ENCODE data around the gene IMPDH1. TPM values are rescaled to one million over a fixed set of nuclear protein-coding genes. Genes with fewer than 3 reads are reported as not detected.

Gene IMPDH1
- total RNA-seq, 1 donor, result 37.2 TPM

DNA sequence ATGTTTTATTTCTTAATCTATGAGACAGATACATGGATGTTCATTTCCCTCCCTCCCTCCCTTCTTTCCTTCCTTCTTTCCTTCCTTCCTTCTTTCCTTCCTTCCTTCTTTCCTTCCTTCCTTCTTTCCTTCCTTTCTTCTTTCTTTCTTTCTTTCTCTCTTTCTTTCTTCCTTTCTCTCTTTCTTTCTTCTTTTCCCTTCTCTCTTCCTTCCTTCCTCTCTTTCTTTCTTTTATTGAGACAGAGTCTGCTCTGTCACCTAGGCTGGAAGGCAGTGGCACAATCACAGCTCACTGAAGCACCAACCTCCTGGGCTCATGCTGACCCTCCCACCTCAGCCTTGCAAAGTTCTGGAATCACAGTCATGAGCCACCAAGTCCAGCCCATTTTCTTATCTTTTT, 42.8 kb downstream of the IMPDH1 start:
- TF ChIP-seq, protein P1, sequence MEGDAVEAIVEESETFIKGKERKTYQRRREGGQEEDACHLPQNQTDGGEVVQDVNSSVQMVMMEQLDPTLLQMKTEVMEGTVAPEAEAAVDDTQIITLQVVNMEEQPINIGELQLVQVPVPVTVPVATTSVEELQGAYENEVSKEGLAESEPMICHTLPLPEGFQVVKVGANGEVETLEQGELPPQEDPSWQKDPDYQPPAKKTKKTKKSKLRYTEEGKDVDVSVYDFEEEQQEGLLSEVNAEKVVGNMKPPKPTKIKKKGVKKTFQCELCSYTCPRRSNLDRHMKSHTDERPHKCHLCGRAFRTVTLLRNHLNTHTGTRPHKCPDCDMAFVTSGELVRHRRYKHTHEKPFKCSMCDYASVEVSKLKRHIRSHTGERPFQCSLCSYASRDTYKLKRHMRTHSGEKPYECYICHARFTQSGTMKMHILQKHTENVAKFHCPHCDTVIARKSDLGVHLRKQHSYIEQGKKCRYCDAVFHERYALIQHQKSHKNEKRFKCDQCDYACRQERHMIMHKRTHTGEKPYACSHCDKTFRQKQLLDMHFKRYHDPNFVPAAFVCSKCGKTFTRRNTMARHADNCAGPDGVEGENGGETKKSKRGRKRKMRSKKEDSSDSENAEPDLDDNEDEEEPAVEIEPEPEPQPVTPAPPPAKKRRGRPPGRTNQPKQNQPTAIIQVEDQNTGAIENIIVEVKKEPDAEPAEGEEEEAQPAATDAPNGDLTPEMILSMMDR (IDR thresholded peaks at IDR 0.05; ENCODE audit: insufficient read depth, low read length), result no peak
- DNase-seq (ENCODE audit: low read depth), result no peak
- H3K4me3 ChIP-seq (ENCODE audit: low read depth, low read length), result no peak overlapping the region

DNA sequence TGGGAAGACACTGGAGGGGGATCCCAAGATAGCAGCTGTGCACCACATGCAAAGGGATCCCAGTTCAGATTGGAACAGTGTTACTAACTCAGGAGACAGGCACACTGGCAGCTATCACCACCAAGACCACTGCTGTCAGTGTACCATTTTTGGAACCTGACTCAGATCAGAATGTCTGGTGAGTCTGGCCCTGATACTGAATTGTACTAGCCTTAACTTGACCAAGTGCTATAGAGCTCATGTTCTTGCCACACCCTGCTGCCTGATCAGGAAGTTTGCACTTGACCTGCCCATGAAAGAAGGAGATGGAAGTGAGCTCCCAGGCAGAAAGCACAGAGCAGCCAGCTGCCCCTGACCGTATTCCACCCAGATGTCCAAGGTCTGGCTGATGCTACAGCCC, 43.5 kb downstream of the IMPDH1 start:
- TF ChIP-seq, protein P1 (IDR thresholded peaks at IDR 0.05; ENCODE audit: insufficient read depth, low read length), result no peak
- DNase-seq (ENCODE audit: low read depth), result no peak
- H3K4me3 ChIP-seq (ENCODE audit: low read depth, low read length), result no peak overlapping the region

DNA sequence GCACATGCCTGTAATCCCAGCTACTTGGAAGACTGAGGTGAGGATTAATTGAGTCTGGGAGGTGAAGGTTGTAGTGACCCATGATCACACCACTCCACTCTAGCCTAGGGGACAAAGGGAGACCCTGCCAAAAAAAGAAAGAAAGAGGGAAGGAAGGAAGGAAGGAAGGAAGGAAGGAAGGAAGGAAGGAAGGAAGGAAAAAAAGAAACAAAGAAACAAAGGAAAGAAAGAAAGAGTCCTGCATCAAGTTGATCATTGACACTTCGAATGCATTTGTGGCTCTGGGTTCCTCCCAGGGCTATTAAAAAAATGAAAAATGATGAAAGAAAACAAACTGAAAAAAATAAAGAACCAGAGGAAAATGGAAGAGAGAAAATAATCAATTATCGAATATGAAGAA, 44.4 kb downstream of the IMPDH1 start:
- H3K4me3 ChIP-seq (ENCODE audit: low read depth, low read length), result no peak overlapping the region
- TF ChIP-seq, protein P1 (IDR thresholded peaks at IDR 0.05; ENCODE audit: insufficient read depth, low read length), result no peak
- DNase-seq (ENCODE audit: low read depth), result no peak

DNA sequence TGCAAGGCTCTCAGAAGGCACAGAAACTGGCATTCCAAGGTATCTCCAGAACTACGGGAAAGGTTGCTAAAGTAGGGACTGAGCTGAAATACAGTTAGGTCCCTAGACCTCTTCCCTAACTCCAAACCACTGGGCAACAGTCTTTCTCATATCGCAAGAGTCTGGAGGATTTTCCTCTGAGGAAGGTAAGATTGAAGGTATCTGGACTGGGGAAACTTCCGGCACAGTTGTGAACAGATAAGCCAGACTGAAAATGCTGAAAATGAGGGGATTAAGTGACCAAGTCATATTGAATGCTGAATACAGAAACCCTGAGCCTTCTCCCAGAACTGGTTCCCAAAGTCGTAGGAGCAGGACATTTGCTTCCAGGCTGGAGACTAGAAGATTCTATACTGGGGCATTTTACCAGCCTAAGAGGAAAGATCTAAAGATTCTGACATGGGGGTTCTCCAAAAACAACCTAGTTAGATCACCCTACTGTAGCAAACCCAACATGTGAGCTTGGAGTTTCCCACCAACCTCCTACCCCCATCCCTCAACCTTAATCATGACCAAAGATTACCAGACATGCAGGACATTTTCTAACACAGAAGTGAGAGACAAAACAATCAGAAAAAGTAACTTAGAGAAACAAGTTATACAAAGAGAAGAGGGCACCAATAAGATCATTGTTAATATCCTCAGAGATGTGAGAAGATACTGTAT, 45.5 kb downstream of the IMPDH1 start:
- no peak overlapping the region for H3K4me3 ChIP-seq (ENCODE audit: low read depth, low read length)
- no peak for DNase-seq (ENCODE audit: low read depth)
- TF ChIP-seq, protein P1 (IDR thresholded peaks at IDR 0.05; ENCODE audit: insufficient read depth, low read length), result no peak

DNA sequence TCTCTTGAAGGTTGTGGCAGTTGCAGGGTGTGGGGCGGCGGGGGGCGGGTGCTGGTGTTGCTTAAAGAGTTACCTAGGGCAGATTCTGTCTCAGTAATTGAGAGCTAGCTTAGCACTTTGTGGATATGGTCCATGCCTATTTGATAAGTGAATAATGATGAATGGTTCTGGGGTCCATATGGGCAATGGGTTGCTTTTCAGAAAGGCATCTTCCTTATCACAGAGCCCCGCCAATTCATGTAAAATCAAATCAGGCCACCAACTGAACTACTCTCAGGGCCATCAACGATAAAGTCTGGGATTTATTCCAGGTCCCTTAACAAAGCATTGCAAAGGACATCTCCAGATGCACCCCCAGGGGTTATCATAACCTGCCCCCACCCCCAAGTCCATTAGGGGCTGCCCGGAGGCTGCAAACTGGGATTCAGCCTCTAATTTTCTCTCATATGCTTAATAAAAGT, 46.5 kb downstream of the IMPDH1 start:
- DNase-seq (ENCODE audit: low read depth), result no peak
- no peak overlapping the region for H3K4me3 ChIP-seq (ENCODE audit: low read depth, low read length)
- TF ChIP-seq, protein P1 (IDR thresholded peaks at IDR 0.05; ENCODE audit: insufficient read depth, low read length), result no peak

DNA sequence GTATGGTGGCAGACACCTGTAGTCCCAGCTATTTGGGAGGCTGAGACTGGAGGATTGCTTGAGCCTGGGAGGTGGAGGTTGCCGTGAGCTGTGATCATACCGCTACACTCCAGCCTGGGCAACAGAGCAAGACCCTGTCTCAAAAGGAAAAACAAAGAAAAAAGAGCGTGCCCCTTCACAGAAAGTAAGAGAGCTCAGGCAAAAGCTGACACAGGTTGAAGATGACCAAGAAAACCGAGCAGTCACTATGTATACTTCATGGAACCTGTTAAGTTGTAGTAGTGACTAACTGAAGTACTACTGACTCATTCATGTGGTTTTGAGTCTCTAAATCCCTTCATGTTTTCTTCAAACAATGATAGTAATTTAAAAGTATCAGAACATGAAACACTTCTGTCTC, 47.1 kb downstream of the IMPDH1 start:
- DNase-seq (ENCODE audit: low read depth), result no peak
- TF ChIP-seq, protein P1 (IDR thresholded peaks at IDR 0.05; ENCODE audit: insufficient read depth, low read length), result no peak
- no peak overlapping the region for H3K4me3 ChIP-seq (ENCODE audit: low read depth, low read length)

Measured in fibroblast of the aortic adventitia (primary cell).